ENCODE results near the gene EVI5. TPM values are rescaled to one million over a fixed set of nuclear protein-coding genes. Genes with fewer than 3 reads are reported as not detected.

EVI5 gene
- total RNA-seq, 1 experiment from 2014 or later: 11.4 TPM

DNA sequence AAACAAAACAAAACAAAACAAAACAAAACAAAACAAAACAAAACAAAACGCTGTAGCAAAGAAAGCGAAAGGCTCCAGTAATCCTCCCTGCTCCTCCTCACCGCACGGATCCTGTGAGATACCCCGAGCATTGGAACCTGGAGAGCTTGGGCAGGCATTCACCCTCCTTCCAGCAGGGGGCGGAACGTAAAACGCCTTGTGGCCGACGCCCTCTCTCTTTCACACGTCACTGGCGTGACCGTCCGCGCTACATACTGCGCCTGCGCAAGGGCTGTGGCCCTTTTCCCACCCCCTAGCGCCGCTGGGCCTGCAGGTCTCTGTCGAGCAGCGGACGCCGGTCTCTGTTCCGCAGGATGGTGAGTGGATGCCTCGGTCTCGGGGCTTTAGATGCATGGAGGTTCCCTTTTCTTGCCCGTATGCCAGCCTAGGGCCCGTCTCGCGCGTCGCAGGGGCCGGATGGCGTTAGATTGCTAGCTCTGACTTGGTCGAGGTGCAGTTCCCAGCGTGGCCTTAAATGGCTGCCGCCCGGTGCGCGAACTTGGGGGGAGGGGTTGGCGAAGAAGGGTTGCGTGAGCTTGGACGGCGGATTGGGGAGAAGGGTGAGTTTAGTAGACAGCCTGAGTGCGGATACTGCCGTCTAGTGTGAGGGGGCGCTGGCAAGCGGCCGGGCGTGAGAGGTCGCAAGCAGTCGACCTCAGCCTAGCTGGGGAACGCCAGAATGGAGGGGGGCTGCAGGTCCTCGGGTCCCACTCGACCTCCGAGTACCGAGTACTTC is 47.0 kb upstream of the EVI5 start, which contains the start of gene RPL5 (continued):
- TF ChIP-seq, protein P1, sequence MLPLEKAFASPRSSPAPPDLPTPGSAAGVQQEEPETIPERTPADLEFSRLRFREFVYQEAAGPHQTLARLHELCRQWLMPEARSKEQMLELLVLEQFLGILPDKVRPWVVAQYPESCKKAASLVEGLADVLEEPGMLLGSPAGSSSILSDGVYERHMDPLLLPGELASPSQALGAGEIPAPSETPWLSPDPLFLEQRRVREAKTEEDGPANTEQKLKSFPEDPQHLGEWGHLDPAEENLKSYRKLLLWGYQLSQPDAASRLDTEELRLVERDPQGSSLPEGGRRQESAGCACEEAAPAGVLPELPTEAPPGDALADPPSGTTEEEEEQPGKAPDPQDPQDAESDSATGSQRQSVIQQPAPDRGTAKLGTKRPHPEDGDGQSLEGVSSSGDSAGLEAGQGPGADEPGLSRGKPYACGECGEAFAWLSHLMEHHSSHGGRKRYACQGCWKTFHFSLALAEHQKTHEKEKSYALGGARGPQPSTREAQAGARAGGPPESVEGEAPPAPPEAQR (CRISPR knock-in tag; IDR thresholded peaks at IDR 0.05): no peak
- TF ChIP-seq, protein P2, sequence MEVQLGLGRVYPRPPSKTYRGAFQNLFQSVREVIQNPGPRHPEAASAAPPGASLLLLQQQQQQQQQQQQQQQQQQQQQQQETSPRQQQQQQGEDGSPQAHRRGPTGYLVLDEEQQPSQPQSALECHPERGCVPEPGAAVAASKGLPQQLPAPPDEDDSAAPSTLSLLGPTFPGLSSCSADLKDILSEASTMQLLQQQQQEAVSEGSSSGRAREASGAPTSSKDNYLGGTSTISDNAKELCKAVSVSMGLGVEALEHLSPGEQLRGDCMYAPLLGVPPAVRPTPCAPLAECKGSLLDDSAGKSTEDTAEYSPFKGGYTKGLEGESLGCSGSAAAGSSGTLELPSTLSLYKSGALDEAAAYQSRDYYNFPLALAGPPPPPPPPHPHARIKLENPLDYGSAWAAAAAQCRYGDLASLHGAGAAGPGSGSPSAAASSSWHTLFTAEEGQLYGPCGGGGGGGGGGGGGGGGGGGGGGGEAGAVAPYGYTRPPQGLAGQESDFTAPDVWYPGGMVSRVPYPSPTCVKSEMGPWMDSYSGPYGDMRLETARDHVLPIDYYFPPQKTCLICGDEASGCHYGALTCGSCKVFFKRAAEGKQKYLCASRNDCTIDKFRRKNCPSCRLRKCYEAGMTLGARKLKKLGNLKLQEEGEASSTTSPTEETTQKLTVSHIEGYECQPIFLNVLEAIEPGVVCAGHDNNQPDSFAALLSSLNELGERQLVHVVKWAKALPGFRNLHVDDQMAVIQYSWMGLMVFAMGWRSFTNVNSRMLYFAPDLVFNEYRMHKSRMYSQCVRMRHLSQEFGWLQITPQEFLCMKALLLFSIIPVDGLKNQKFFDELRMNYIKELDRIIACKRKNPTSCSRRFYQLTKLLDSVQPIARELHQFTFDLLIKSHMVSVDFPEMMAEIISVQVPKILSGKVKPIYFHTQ (CRISPR knock-in tag; IDR thresholded peaks at IDR 0.05): peak; percentile 57; the same call in 1 of the 2 replicates
- TF ChIP-seq NR3C1 (CRISPR knock-in tag; conservative IDR thresholded peaks at IDR 0.05; ENCODE audit: low read depth): no peak
- TF ChIP-seq MAX (CRISPR knock-in tag; IDR thresholded peaks at IDR 0.05): peak; percentile 98
- peak; percentile 92 for TF ChIP-seq ZNF219 (CRISPR knock-in tag; IDR thresholded peaks at IDR 0.05; ENCODE audit: borderline replicate concordance)
- TF ChIP-seq CBFB (CRISPR knock-in tag; IDR thresholded peaks at IDR 0.05; ENCODE audit: low read depth): peak; percentile 89; the same call in 1 of the 2 replicates
- TF ChIP-seq, protein P3, sequence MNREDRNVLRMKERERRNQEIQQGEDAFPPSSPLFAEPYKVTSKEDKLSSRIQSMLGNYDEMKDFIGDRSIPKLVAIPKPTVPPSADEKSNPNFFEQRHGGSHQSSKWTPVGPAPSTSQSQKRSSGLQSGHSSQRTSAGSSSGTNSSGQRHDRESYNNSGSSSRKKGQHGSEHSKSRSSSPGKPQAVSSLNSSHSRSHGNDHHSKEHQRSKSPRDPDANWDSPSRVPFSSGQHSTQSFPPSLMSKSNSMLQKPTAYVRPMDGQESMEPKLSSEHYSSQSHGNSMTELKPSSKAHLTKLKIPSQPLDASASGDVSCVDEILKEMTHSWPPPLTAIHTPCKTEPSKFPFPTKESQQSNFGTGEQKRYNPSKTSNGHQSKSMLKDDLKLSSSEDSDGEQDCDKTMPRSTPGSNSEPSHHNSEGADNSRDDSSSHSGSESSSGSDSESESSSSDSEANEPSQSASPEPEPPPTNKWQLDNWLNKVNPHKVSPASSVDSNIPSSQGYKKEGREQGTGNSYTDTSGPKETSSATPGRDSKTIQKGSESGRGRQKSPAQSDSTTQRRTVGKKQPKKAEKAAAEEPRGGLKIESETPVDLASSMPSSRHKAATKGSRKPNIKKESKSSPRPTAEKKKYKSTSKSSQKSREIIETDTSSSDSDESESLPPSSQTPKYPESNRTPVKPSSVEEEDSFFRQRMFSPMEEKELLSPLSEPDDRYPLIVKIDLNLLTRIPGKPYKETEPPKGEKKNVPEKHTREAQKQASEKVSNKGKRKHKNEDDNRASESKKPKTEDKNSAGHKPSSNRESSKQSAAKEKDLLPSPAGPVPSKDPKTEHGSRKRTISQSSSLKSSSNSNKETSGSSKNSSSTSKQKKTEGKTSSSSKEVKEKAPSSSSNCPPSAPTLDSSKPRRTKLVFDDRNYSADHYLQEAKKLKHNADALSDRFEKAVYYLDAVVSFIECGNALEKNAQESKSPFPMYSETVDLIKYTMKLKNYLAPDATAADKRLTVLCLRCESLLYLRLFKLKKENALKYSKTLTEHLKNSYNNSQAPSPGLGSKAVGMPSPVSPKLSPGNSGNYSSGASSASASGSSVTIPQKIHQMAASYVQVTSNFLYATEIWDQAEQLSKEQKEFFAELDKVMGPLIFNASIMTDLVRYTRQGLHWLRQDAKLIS (CRISPR knock-in tag; IDR thresholded peaks at IDR 0.05; ENCODE audit: borderline replicate concordance): peak; percentile 66; the same call in 1 of the 2 replicates
- no peak for TF ChIP-seq ATF6 (CRISPR knock-in tag; IDR thresholded peaks at IDR 0.05)
- no peak for TF ChIP-seq MXD4 (CRISPR knock-in tag; IDR thresholded peaks at IDR 0.05; ENCODE audit: borderline replicate concordance)
- TF ChIP-seq RORB (CRISPR knock-in tag; IDR thresholded peaks at IDR 0.05): no peak
- TF ChIP-seq NFE2L1 (CRISPR knock-in tag; IDR thresholded peaks at IDR 0.05): peak; percentile 56
- peak; percentile 8; the same call in 1 of the 2 replicates for TF ChIP-seq ZNF121 (CRISPR knock-in tag; IDR thresholded peaks at IDR 0.05)
- peak; percentile 78; the same call in 1 of the 2 replicates for TF ChIP-seq ZNF416 (CRISPR knock-in tag; IDR thresholded peaks at IDR 0.05)
- TF ChIP-seq ZNF512 (CRISPR knock-in tag; IDR thresholded peaks at IDR 0.05; ENCODE audit: borderline replicate concordance): no peak
- TF ChIP-seq, protein P4, sequence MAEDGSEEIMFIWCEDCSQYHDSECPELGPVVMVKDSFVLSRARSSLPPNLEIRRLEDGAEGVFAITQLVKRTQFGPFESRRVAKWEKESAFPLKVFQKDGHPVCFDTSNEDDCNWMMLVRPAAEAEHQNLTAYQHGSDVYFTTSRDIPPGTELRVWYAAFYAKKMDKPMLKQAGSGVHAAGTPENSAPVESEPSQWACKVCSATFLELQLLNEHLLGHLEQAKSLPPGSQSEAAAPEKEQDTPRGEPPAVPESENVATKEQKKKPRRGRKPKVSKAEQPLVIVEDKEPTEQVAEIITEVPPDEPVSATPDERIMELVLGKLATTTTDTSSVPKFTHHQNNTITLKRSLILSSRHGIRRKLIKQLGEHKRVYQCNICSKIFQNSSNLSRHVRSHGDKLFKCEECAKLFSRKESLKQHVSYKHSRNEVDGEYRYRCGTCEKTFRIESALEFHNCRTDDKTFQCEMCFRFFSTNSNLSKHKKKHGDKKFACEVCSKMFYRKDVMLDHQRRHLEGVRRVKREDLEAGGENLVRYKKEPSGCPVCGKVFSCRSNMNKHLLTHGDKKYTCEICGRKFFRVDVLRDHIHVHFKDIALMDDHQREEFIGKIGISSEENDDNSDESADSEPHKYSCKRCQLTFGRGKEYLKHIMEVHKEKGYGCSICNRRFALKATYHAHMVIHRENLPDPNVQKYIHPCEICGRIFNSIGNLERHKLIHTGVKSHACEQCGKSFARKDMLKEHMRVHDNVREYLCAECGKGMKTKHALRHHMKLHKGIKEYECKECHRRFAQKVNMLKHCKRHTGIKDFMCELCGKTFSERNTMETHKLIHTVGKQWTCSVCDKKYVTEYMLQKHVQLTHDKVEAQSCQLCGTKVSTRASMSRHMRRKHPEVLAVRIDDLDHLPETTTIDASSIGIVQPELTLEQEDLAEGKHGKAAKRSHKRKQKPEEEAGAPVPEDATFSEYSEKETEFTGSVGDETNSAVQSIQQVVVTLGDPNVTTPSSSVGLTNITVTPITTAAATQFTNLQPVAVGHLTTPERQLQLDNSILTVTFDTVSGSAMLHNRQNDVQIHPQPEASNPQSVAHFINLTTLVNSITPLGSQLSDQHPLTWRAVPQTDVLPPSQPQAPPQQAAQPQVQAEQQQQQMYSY (CRISPR knock-in tag; IDR thresholded peaks at IDR 0.05): no peak
- peak; percentile 80 for TF ChIP-seq SMAD3 (CRISPR knock-in tag; IDR thresholded peaks at IDR 0.05; ENCODE audit: borderline replicate concordance)
- TF ChIP-seq ZMAT4 (CRISPR knock-in tag; IDR thresholded peaks at IDR 0.05): no peak; the same call in 1 of the 2 replicates
